Loucy (cell line): ENCODE measurements around the gene CDH13.

Source experiments
- H2AFZ ChIP-seq: fragments of 200-600 bp; sonication (generic); 2 replicates; pipeline ENCODE4 v1.6.0; 2016; ENCODE audit warnings: antibody characterized with exemption, mild to moderate bottlenecking, low read length, moderate library complexity
- H3F3A ChIP-seq: fragments of 200-600 bp; 2 replicates; pipeline ENCODE4 v1.6.0; 2016; ENCODE audit warnings: antibody characterized with exemption, low read depth, mild to moderate bottlenecking
- H3K27me3 ChIP-seq: fragments of 200-600 bp; sonication (generic); 2 replicates; pipeline ENCODE4 v1.6.1; 2014; ENCODE audit warnings: low read length, mild to moderate bottlenecking; ENCODE audit not compliant: insufficient read depth, poor library complexity, severe bottlenecking
- H3K36me3 ChIP-seq: fragments of 200-600 bp; sonication (generic); 2 replicates; pipeline ENCODE4 v1.6.1; 2016; ENCODE audit warnings: low read length; ENCODE audit not compliant: insufficient read depth
- H3K4me1 ChIP-seq: fragments of 200-600 bp; sonication (generic); 2 replicates; pipeline ENCODE4 v1.5.1; 2014; ENCODE audit warnings: low read length, mild to moderate bottlenecking; ENCODE audit not compliant: insufficient read depth, poor library complexity, severe bottlenecking
- H3K4me2 ChIP-seq: fragments of 200-600 bp; sonication (generic); 2 replicates; pipeline ENCODE4 v1.6.0; 2014; ENCODE audit warnings: antibody characterized with exemption, low read length, low read depth, mild to moderate bottlenecking; ENCODE audit not compliant: poor library complexity, severe bottlenecking
- H3K4me3 ChIP-seq: fragments of 200-600 bp; sonication (generic); 2 replicates; pipeline ENCODE4 v1.5.1; 2014; ENCODE audit warnings: low read length, mild to moderate bottlenecking, mixed read lengths; ENCODE audit not compliant: poor library complexity, severe bottlenecking
- H3K79me2 ChIP-seq: fragments of 200-600 bp; sonication (generic); 2 replicates; pipeline ENCODE4 v1.6.1; 2014; ENCODE audit warnings: low read length; ENCODE audit not compliant: insufficient read depth
- H3K9ac ChIP-seq: fragments of 200-600 bp; sonication (generic); 2 replicates; pipeline ENCODE4 v1.6.0; 2014; ENCODE audit warnings: mild to moderate bottlenecking, low read depth, low read length, moderate library complexity; ENCODE audit not compliant: poor library complexity, severe bottlenecking
- H3K9me2 ChIP-seq: fragments of 200-600 bp; sonication (generic); replicated peaks from 2 replicates; pipeline ENCODE4 v1.6.1; 2016; ENCODE audit warnings: low read depth, low read length, mixed read lengths
- H3K9me3 ChIP-seq: fragments of 200-600 bp; sonication (generic); 2 replicates; pipeline ENCODE4 v1.6.1; 2014; ENCODE audit warnings: mild to moderate bottlenecking, antibody characterized with exemption, low read length, low read depth; ENCODE audit not compliant: insufficient read depth
- H4K20me1 ChIP-seq: fragments of 200-600 bp; sonication (generic); 2 replicates; pipeline ENCODE4 v1.6.0; 2014; ENCODE audit warnings: antibody characterized with exemption, low read length, mild to moderate bottlenecking; ENCODE audit not compliant: insufficient read depth, poor library complexity, severe bottlenecking
- EZH2phosphoT487 ChIP-seq: fragments of 200-600 bp; IDR thresholded peaks from 2 replicates; pipeline ENCODE4 v1.6.1; 2018; ENCODE audit warnings: antibody characterized with exemption, mild to moderate bottlenecking, moderate library complexity, borderline replicate concordance
- TF ChIP-seq, protein P1 (sequence below): fragments of 200-600 bp; sonication (generic); conservative IDR thresholded peaks from 2 replicates; pipeline ENCODE4 v1.5.1; 2014; ENCODE audit warnings: mild to moderate bottlenecking, antibody characterized with exemption, low read length

CDH13 gene

DNA sequence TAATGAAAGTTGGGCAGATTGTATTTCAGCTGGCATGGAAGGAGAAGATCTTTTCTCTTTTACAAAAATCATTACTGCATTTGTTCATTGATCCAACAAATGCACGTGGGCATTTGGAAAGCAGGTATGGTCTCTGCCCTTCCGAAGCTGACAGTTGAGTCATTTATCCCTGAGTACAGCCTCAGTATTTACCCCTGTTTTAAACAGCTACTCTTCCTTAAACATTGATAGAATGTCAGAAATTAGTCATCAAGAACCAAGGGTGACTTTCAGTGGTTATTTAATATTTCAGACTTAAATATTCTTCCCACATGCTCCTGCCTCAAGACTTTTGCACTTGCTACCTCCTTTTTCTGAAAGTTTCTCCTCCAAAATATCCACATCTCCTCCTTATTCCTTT, 954.3 kb downstream of the CDH13 start:
- Histone ChIP-seq H3K27me3 (no peaks in the 10 kb centered on the region), H4K20me1 (no peaks in the 10 kb centered on the region), H3K9ac (no peak overlapping the region), H3K4me1 (no peaks in the 10 kb centered on the region), H3K4me2 (no peak overlapping the region), H2AFZ (no peak overlapping the region), H3K79me2 (no peaks in the 10 kb centered on the region), H3K4me3 (no peak overlapping the region), H3F3A (no peaks in the 10 kb centered on the region), H3K9me2 (no peaks in the 10 kb centered on the region), H3K36me3 (no peaks in the 10 kb centered on the region), H3K9me3 (0 out of 2 replicates have a peak, but pooled peaks cover 5% of the 10 kb centered on the region)
- no peak for TF ChIP-seq EZH2phosphoT487
- TF ChIP-seq, protein P1, sequence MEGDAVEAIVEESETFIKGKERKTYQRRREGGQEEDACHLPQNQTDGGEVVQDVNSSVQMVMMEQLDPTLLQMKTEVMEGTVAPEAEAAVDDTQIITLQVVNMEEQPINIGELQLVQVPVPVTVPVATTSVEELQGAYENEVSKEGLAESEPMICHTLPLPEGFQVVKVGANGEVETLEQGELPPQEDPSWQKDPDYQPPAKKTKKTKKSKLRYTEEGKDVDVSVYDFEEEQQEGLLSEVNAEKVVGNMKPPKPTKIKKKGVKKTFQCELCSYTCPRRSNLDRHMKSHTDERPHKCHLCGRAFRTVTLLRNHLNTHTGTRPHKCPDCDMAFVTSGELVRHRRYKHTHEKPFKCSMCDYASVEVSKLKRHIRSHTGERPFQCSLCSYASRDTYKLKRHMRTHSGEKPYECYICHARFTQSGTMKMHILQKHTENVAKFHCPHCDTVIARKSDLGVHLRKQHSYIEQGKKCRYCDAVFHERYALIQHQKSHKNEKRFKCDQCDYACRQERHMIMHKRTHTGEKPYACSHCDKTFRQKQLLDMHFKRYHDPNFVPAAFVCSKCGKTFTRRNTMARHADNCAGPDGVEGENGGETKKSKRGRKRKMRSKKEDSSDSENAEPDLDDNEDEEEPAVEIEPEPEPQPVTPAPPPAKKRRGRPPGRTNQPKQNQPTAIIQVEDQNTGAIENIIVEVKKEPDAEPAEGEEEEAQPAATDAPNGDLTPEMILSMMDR = no peak

- H3K4me2 ChIP-seq = no peak overlapping the region
- no peaks in the 10 kb centered on the region for H3K9me3 ChIP-seq
Measured at GRCh38 chr16:83581994-83582747, 955.4 kb downstream of the CDH13 start.

GRCh38 chr16:83586036-83586435, 959.3 kb downstream of the CDH13 start:
- Histone ChIP-seq H3K4me1 (no peaks in the 10 kb centered on the region), H3K9ac (no peak overlapping the region), H4K20me1 (no peaks in the 10 kb centered on the region), H3K4me2 (no peak overlapping the region), H3K4me3 (no peak overlapping the region), H3K36me3 (no peaks in the 10 kb centered on the region), H3F3A (no peaks in the 10 kb centered on the region), H3K79me2 (no peaks in the 10 kb centered on the region), H3K9me3 (no peaks in the 10 kb centered on the region), H3K9me2 (no peaks in the 10 kb centered on the region), H3K27me3 (no peaks in the 10 kb centered on the region), H2AFZ (no peak overlapping the region)
- TF ChIP-seq, protein P1 = no peak
- no peak for TF ChIP-seq EZH2phosphoT487

More at GRCh38 chr16:83581994-83582747, 955.4 kb downstream of the CDH13 start:
- no peaks in the 10 kb centered on the region for H3K4me1 ChIP-seq
- no peak overlapping the region for H3K4me3 ChIP-seq
- no peaks in the 10 kb centered on the region for H3K27me3 ChIP-seq
- H2AFZ ChIP-seq = no peak overlapping the region
- H3K9me2 ChIP-seq = no peaks in the 10 kb centered on the region
- TF ChIP-seq, protein P1 = no peak
- no peak for TF ChIP-seq EZH2phosphoT487
- H3K9ac ChIP-seq = no peak overlapping the region
- H3K36me3 ChIP-seq = no peaks in the 10 kb centered on the region
- no peaks in the 10 kb centered on the region for H4K20me1 ChIP-seq
- no peaks in the 10 kb centered on the region for H3F3A ChIP-seq
- no peaks in the 10 kb centered on the region for H3K79me2 ChIP-seq
